Epithelial cell of esophagus (primary cell): ENCODE data around the gene PHPT1.
"Not testable (repeated sequence)": the region's sequence is repeated elsewhere in the genome, so short reads cannot be mapped to it uniquely, and the experiment has no call there.

Experiments
- DNase-seq: peaks from one replicate; pipeline ENCODE4 v3.0.0; 2010; ENCODE audit warnings: low read depth
- H3K4me3 ChIP-seq: 2 replicates; pipeline ENCODE4 v1.5.1; 2011; ENCODE audit warnings: mild to moderate bottlenecking, low read length, control low read depth
- TF ChIP-seq, protein P1 (sequence below): IDR thresholded peaks from 2 replicates; pipeline ENCODE4 v1.5.1; 2011; ENCODE audit warnings: low read depth, mild to moderate bottlenecking, low read length, control low read depth, inconsistent platforms; ENCODE audit not compliant: insufficient read depth; ENCODE audit errors: missing control alignments

PHPT1 gene

DNA sequence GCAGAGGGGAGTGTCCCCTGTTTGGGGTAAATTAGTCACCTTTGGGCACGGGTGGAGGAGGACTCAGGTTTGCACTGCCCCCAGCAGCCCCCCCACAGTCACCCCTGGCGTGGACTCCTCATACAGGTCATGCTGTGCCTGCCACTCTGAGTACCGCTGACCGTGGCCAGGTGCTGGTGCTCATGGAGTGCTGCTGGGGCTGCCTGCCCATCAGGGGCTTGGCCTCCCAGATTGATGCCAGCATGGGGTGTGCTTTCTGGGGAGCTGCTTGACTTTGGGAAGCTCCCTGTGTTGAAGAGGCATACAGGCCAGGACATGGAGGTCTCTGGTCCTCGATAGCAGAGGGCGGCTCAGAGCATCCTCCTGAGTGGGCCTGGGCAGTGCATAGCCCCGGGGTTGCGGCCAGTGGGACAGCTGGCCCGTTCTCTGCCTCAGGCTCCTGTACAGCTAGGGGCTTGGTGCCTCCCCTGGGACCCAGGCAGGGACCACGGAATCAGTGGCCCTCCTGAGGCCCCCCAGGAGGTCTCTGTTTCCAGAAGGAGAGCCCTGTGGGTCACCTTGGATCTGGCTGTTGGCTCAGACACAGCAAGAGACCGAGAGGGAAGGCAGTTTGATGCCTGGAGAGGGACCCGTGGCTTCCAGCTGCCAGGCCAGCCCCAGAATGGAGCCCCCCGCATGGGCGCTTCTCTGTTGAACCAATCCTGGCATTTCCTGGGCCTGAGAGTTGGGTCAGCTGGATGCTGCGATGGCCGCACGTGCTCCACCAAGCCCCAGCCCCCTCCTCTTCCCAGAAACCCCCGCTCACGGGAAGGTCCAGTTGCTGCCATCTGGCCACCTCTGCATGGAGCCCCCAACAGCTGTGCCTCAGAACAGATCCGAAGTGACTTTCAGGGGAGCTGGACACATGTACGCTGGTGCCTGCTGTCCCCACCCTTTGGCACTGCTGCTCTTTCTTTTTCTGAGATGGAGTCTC, 13.0 kb upstream of the PHPT1 start:
- TF ChIP-seq, protein P1, sequence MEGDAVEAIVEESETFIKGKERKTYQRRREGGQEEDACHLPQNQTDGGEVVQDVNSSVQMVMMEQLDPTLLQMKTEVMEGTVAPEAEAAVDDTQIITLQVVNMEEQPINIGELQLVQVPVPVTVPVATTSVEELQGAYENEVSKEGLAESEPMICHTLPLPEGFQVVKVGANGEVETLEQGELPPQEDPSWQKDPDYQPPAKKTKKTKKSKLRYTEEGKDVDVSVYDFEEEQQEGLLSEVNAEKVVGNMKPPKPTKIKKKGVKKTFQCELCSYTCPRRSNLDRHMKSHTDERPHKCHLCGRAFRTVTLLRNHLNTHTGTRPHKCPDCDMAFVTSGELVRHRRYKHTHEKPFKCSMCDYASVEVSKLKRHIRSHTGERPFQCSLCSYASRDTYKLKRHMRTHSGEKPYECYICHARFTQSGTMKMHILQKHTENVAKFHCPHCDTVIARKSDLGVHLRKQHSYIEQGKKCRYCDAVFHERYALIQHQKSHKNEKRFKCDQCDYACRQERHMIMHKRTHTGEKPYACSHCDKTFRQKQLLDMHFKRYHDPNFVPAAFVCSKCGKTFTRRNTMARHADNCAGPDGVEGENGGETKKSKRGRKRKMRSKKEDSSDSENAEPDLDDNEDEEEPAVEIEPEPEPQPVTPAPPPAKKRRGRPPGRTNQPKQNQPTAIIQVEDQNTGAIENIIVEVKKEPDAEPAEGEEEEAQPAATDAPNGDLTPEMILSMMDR, result no peak

GRCh38 chr9:136837146-136837855, 11.9 kb upstream of the PHPT1 start:
- H3K4me3 ChIP-seq, result no peak overlapping the region
- no peak for DNase-seq
- TF ChIP-seq, protein P1, result no peak

More for the DNA sequence above, 13.0 kb upstream of the PHPT1 start:
- H3K4me3 ChIP-seq, result no peak overlapping the region
- no peak for DNase-seq

DNA sequence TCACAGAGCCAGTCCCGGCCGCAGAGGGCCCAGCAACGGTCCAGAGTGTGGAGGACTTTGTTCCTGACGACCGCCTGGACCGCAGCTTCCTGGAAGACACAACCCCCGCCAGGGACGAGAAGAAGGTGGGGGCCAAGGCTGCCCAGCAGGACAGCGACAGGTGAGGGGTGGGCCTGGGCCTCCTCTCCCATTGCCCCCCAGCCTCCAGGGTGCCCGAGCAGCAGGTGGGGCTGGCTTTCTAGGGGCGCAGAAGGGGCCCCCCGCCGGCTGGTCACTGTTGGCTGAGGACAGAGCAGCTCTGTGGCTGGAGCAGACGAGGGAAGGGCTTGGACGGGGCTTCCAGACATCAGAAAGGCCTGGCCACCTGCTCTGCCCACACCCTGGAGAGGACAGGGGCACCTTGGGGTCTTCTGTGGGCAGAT, 11.3 kb upstream of the PHPT1 start:
- not testable (repeated sequence) for DNase-seq, H3K4me3 ChIP-seq

DNA sequence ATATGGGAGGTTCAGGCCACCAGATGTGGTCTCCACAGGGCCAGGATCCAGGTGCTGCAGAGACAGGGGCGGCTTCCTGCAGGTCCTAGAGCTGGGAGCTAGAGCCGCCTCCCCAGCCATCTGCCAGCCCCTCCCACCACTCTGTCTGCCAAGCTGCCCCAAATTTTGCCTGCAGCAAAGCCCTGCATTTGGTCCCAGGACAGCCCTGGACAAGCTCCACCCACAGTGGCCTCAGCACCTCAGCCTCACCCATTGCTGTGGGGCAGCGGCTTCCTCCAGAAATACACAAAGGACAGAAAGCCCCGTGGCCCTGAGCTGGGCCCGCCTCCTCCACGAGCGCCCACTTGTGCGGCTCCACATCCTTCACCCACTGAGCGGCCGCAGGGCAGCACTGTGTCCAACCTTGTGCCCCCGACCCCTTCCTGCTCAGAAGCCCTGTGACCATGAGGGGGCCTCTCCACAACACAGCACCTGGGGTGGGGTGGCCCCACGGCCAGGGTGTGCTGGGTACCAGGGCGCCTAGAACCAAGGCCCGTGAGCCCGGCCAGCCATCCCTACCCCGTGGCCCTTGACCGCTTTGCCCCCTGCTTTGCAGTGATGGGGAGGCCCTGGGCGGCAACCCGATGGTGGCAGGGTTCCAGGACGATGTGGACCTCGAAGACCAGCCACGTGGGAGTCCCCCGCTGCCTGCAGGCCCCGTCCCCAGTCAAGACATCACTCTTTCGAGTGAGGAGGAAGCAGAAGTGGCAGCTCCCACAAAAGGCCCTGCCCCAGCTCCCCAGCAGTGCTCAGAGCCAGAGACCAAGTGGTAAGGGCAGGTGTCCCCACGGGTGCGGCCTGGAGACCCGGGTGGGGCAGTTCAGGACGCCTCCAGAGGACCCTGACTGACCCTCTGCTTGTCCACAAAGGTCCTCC, 10.6 kb upstream of the PHPT1 start:
- TF ChIP-seq, protein P1, result no peak
- no peak for DNase-seq
- H3K4me3 ChIP-seq, result no peak overlapping the region

DNA sequence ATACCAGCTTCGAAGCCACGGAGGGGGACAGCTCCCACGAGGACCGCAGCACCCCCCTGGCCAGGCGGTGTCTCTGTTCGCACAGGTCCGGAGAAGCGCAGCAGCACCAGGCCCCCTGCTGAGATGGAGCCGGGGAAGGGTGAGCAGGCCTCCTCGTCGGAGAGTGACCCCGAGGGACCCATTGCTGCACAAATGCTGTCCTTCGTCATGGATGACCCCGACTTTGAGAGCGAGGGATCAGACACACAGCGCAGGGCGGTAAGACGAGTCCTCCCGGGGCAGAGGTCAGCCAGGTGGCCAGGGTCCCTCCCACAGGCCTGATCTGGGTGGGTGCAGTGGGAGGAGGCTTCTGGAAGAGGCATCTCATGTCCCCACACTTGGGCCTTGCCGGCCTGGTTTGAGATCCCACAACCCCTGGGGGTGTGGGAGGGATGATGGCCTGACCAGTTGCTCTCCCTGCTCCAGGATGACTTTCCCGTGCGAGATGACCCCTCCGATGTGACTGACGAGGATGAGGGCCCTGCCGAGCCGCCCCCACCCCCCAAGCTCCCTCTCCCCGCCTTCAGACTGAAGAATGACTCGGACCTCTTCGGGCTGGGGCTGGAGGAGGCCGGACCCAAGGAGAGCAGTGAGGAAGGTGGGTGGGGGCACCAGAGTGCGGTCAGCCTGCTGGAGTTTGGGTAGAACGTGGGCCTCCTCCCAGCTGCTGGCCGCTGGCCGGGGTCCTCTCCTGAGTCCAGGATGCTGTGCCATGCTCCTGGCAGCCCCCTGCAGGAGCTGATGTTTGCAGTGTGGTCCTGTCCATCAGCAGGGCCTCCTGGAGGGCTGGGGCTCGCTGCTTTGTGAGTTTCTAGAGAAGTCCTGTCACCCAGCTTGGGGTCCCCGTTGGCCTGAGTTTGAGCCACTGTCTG, 9.7 kb upstream of the PHPT1 start:
- DNase-seq, result no peak
- no peak overlapping the region for H3K4me3 ChIP-seq
- TF ChIP-seq, protein P1, result no peak

GRCh38 chr9:136840140-136840876, 8.9 kb upstream of the PHPT1 start:
- DNase-seq, result no peak
- TF ChIP-seq, protein P1, result no peak
- no peak overlapping the region for H3K4me3 ChIP-seq
